Activated CD4-positive, alpha-beta T cell treated with anti-CD3 and anti-CD28 coated beads, Interleukin-2, Interleukin-6, amounts not matched to agents 100 ng/mL and 50 ng/mL, durations not matched to agents 16 hours and 8 hours (primary cell): ENCODE results near the gene SIK2.

Source experiments
- DNase-seq: peaks from one replicate; pipeline ENCODE4 v3.0.0-alpha.2; 2020

The SIK2 gene

DNA sequence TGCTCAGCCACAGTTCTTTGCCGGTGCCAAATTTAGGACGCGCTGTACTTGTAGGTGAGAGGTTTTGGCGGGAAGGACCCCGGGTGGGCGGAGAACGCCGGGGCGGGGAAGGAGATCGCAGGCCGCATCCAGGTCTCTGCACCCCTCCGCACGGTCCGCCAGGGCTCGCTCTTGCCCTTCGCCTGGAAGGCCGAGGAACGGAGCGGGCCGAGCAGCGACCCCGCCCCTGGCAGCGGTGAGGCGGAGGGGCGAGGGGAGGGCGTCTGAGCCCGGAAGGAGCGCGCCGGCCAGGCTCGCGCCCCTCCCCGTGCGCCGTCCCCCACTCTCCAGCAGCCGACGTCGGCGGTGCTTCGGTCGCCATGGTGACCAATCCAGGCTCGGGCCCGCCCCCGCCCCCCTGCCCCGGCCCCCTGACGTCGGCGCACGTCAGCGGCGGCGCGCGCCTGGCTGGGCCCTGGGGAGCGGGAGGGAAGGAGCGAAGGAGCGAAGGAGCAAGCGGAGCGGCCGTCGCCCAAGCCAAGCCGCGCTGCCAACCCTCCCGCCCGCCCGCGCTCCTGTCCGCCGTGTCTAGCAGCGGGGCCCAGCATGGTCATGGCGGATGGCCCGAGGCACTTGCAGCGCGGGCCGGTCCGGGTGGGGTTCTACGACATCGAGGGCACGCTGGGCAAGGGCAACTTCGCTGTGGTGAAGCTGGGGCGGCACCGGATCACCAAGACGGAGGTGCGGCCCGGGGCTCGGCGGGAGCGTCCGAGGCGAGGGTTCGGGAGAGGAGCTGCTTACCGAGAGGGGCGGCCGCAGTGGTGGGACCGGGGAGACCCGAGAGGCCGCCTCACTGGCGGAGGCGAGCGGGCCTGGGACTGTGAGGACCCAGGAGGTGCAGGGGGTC, at the start of gene SIK2:
Gene SIK2, plus strand, starts transcription at position 471 of the 886 bp plus-strand sequence. Its CDS starts 115 bp downstream, at position 586.
- DNase-seq, result peak; percentile 93

DNA sequence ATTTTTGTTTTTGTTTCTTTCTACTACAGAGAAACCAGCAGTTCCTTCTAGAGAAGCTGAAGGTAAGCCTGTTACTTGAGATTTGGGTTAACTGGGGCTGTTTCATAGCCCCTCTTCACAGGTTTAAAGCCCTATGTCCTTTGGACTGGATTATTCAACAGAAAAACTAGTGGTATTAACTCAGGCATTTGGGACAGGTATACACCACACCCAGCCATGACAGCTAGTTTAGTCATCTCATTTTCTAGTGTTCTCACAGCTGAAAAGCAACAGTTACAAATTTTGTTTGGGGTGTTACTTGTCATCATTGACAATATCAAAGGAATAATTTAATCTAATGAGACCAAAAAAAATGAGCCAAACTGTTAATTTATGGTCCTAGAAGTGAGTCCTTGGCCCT, 47.7 kb upstream of the SIK2 start:
- no peak for DNase-seq

DNA sequence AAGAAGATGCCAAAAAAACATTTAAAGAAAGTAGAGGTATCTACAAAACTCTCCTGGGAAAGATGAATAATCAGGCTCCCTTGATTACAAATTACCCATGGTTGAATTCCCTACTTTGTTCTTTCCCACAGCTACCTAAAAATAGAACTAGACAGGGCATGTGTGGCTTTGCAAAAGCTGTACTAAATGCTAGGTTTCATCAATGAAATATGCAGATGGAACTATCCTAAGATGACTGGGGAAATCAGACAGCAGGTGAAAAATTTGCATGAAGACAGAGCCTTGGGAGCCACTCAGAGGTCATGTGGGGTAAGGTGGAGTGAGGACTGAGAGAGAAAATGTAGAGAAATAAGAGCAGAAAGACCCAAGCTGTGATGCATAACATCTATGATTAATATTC, 47.0 kb upstream of the SIK2 start:
- DNase-seq, result no peak

DNA sequence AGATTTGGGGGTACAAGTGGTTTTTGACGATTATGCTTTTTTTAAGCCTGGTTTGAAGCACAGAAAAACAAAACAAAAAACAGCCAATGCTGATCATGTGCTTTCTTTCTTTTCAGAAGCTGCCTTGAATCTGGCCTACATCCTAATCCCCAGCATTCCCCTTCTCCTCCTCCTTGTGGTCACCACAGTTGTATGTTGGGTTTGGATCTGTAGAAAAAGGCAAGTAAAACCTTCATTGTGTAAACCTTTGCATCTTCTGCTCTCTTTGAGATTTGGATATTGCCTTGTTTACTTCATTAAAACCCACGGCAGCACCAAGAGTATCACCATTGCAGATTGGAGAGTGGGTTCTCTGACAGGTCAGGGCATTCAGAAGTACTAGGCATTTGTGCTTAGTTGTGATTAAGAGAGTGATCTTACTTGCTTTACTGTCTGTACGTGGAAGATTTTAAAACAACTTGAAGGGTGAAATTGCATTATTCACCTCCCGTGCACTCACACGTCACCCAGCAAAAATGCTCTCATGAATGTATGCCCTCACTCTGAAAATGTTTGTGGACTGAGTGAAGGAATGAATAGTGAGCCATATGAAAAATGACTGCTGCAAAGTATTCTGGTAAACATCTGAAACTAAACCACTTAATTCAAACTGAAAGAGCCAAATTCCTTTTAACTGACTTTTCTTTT, 44.7 kb upstream of the SIK2 start:
- no peak for DNase-seq

DNA sequence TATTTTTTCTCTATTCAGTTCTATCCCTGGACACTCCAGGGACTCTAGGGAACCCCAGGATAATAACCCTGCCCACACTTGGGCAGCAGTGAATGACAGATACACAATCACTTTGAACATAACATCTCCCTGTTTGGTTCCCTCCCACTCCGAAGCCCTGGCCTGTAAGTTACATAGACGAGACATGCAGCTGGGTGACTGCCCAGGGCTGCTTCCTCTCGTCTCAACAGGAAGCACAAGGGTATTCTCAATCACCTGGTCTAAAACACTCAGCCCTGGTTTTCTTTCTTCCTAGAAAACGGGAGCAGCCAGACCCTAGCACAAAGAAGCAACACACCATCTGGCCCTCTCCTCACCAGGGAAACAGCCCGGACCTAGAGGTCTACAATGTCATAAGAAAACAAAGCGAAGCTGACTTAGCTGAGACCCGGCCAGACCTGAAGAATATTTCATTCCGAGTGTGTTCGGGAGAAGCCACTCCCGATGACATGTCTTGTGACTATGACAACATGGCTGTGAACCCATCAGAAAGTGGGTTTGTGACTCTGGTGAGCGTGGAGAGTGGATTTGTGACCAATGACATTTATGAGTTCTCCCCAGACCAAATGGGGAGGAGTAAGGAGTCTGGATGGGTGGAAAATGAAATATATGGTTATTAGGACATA, 42.3 kb upstream of the SIK2 start:
- no peak for DNase-seq

DNA sequence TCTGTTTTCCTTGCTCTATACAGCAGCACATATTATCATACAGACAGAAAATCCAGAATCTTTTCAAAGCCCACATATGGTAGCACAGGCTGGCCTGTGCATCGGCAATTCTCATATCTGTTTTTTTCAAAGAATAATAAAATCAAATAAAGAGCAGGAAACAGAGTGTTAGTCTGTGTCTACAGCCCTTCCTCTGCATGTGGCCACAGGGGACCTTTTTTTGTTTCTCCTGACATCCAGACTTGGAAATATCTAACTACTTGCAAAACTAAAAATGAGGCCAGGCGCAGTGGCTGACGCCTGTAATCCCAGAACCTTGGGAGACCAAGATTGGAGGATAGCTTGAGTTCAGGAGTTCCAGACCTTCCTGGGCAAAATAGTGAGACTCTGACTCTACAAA, 41.4 kb upstream of the SIK2 start:
- DNase-seq, result no peak

DNA sequence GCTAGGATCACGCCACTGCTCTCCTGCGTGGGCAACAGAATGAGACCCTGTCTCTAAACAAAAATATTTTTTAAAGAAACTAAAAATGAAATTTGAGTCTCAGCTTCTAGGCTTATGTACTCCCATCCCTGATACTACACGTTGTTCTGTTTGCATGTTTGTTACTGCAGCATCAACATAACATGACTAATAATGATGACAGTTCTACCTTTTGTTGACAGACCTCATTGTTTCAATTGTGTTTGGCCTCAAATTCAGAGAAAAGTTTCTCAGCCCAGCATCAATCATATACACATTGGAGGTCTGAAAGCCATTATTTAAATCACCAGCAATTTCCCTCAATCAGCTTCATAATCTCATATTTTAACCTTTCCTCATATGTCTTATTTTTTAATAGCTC, 40.9 kb upstream of the SIK2 start:
- DNase-seq, result no peak

DNA sequence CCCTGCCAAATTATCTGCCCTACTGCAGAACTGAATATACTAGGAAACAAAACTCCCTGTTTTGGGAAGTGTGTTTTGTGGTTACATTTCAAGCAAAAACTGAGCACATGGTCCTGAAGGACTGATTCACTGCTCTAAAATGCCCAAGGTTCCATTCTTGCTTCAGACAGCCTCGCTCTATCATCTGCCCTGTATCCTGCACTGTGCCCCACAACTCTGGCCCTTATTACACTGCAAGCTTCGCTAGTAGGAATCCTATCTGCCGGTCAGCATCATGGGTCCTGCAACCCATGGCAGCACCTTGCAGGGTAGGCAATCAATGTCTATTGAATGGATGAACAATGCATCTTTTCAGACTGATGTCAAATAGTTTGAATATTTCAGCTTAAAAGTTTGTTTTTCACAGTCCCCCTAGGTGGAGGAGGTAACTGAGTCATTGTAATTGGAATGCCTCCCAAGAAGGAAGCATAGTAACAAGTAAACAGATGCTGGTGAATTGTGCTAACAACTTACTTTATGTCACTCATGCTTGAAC, 40.4 kb upstream of the SIK2 start:
- DNase-seq, result no peak

DNA sequence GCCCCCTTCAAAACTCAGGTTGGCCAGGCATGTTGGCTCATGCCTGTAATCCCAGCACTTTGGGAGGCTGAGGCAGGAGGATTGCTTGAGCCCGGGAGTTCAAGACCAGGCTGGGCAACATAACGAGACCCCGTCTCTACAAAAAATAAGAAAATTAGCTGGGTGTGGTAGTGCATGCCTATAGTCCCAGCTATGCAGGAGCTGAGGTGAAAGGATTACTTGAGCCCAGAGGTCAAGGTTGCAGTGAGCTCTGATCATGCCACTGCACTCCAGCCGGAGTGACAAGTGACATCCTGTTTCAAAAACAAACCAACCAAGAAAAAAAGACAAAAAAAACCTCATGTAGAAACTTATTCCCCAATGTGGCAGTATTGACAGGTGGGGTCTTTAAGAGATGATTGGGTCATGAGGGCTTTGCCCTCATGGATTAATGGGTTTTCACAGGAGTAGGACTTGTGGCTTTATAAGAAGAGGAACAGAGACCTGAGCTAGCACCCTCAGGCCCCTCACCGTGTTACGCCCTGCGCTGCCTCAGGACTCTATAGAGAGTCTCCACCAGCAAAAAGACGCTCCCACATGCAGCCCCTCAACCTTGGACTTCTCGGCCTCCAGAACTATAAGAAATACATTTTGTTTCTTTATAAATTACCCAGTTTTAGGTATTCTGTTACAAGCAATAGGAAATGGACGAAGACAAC, 39.4 kb upstream of the SIK2 start:
- DNase-seq, result no peak

DNA sequence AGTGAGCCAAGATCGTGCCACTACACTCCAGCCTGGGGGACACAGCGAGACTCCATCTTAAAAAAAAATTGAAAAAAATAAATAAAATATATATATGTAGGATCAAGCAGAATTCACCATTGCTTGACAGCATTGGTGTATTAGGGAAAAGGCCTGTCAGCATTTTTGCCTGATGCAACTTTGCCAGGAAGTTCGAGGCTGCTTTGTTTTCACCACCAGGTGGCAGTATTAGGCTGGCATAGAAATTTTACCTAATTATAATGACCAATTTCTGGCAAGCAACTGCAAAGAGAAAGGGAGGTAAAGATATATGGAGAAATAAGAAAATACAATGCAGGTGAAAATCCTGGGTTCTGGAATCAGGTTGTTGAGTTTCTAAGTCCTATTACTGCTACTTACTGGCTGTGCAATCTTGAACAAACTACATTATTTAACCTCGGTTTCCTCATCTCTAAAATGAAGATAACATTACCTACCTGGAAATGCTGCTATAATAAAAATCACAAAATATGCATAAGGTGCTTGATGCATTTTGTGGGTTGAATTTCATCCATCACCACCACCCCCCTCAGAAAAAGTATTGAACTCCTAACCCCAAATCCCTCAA, 37.0 kb upstream of the SIK2 start:
- peak; percentile 78 for DNase-seq

DNA sequence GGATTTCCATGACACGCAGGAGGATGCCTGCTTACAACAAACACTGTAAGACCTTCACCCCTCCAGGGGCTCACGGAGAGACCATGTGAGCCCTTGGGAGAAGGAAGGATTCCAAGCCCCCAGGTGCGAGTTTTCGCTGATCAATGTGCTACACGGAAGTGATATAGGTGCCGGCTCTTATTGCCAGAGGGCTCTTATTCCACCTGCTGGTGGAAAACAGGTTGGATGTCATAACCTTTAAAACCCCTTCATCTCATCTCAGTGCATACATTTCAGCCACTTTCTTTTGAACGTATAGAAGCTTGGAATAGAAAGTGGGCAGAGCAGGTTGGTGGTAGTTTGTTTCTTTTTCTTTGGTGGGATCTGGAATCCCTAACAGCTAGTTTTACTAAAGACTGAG, 35.9 kb upstream of the SIK2 start:
- no peak for DNase-seq

DNA sequence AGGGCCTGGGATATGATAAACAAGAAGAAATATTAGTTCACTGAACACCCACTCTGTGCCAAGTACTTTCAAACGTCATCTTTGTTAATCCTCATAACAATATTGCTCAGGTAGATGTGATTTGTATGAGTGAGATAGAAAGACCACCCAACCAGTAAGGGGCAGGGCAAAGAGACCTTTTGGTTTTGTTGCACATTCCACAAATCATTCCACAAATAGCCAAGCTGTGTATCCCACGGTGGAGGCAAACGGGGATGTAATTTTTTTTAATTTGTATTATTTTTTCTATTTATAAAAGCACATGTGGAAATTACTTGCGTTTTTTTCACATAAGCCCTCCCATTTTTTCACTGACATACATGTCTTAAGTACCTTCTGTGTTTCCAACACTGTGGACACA, 32.8 kb upstream of the SIK2 start:
- DNase-seq, result no peak

DNA sequence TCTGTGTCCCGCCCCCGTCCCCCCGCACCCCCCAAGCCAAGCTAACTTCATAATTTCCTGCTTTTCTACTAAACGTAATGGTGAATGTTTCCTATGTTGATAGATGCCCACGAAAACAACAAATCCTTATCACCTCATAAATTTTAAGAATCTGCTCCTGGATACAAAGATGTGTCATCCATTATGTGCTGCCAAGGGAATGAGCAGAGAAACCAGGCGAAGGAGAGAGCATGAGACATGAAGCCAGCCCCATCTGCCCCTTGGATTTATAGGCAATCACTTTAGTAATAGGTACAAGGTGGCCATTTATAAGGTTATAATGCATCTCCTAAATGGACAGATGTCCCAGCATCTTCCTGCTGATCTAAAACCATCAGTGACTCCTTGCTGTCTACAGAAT, 31.5 kb upstream of the SIK2 start:
- DNase-seq, result no peak

DNA sequence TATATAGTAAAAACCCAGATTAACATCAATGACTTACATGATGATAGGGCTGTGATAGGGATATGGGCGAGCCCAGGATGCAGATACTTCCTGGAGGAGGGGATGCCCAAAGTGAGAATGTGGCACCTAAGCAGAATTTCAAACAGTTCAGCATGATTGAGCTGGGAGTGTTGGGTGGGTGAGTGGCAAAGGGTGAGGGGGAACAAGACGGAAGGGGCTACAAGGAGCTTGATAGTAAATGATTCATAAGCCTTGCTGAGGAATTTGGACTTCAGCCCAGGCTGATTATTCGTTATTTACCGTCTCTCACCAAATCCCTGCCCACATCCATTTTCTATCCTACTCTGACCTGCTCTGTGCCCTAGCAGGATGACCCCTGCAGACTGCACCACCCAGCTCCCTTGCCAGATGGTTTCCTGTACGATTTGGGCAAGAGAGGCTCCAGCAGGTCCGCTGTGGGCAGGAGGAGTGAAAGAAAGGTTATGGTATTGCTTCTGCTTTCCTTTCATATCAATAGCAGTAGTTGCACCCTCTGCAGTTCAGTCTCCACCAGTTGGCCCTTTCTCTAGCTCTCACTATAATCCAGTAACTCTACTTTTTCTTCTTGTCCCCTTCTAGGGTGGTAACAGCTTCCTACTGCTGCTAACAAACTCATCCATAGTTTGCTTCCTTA, 30.3 kb upstream of the SIK2 start:
- DNase-seq, result no peak

DNA sequence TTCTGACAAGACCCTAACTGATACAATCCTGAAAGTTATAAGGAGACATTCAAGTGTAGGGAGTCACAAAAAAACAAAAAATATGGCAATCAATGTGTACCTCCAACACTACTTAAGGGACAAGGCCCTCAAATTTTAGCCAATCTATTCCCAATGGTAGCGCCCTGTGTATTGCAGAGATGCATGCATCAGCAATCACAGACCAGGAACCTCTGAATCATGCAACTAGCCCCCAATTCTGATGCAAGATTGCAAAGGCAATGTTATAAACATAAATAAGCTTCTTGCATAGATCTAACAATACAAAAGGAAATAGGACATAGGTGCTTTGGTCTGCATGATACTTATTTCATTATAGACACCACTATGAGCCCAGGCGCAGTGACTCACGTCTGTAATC, 29.7 kb upstream of the SIK2 start:
- DNase-seq, result no peak

DNA sequence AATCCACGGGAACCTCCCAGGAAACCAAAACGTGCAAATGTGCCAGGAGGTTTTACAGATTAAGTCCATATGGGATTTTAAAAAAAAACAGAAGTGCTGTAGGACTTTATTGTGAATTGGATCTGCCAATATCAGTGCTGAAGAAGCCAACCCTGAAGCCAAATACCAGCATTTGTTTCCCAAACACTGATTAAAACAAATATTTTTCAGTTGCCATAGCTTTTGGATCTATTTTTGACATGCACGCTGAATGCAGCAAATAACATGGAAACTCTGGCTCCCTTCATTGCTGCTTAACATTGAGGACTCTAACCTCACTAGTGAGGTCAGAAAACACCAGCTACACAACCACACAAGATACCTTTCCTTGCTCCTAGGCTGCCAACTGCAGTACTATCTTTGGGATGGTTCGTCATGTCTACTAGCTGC, 28.4 kb upstream of the SIK2 start:
- no peak for DNase-seq

DNA sequence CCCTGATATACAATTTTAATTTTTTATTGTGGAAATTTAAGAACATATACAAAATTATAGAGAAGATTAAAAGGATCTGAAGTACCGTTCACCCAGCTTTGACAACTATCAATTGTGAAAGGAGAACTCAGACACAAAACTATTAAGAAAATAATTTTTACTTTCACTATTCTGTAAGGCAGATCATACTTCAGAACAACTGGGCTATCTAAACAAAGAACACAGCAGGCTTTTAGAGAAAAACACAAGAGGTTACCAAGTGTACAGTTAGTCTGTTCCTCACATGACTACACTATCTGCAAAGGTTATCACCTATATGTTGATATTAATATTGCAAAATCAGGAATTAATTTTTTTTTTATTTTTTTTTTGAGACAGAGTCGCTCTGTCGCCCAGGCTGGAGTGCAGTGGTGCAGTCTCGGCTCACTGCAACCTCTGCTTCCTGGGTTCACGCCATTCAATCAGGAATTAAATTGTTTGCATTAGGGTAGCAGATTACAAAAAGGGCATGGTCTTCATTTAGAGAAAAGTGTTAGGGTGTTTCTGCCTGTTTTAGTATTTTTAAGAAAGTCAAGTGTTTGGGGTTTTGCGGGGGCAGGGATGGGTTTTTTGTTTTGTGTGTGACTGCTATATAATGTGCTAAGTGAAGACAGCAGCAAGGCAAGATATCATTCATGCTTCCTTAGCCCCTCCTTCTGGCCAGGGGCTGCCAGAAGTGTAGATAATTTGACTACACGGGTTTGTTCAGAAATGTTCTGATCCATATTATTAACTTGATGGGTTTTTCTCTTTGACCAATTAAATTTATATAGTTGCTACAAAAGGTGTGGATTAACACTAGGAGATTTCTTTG, 27.6 kb upstream of the SIK2 start:
- no peak for DNase-seq

DNA sequence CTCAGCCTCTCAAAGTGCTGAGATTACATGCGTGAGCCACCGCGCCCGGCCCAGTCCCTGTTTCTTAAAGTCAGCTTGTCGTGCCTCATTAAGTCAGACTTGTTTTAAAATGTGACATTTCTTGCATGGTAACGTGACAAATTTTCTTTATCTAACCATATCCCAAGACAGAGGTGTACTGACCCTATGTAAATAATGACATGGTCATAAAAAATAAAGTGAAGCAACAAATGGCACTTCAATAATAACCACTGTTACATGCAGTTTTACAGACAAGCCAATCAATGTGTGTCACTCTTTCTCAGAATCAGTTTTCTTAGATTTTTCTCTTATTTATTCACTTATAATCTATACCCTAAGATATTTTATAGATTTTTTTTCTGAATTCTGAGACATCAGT, 26.5 kb upstream of the SIK2 start:
- DNase-seq, result no peak

DNA sequence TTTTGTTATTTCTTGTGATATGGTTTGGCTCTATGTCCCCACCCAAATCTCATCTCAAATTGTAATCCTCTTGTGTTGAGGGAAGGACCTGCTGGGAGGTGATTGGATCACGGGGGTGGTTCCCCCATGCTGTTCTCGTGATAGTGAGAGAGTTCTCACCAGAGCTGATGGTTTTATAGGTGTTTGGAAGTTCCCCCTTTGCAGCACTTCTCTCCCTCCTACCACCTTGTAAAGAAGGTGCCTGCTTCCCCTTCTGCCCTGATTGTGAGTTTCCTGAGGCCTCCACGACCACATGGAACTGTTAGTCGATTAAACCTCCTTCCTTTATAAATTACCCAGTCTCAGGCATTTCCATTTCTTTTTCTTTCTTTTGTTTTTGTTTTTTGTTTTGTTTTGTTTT, 24.4 kb upstream of the SIK2 start:
- no peak for DNase-seq

DNA sequence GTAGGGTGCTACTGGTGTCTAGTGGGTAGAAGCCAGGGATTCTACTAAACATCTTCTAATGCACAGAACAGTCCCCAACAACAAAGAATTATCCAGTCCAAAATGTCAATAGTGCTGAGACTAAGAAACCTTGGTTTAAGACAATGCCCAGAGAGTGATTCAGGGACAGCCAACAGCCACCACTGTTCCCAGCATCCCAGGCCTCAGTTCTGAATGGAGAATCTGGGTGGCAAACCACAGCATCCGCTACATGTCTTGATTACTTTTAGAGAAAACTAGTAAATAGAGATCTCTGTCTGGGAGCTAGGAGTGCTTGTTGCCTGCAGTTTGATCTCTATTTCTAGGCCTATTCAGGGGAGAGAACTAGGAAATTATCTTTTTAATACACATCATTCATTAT, 20.9 kb upstream of the SIK2 start:
- no peak for DNase-seq

DNA sequence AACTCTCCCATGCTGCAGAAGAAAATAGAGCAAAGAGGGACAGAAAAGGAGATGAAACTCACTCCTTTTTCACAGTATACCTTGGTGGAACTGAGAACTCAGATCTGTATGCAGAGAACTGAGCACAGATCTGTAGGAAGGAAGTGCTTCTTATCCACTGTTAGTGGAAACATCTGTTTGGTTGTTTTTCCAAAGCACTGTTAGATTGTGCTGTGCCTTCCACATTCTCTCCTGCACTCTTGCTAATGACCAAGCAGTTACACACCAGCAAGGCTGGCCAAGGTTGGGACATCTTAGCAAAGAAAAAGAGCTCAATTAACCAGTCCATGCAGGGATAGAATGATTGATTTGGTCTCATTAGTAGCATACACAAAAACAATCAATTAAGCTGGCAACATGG, 20.1 kb upstream of the SIK2 start:
- no peak for DNase-seq
